Retinal pigment epithelial cell (primary cell): Measurements from ENCODE around the gene COL27A1.

Source experiments
- DNase-seq: peaks from one replicate; pipeline ENCODE4 v3.0.0-alpha.2; 2010; ENCODE audit warnings: low read depth
- H3K4me3 ChIP-seq: 2 replicates; pipeline ENCODE4 v1.5.1; 2011; ENCODE audit warnings: mild to moderate bottlenecking, low read length, control low read depth, moderate library complexity
- TF ChIP-seq, protein P1 (sequence below): conservative IDR thresholded peaks from 2 replicates; pipeline ENCODE4 v1.5.1; 2011; ENCODE audit warnings: low read depth, low read length, control low read depth, inconsistent platforms

Gene COL27A1

DNA sequence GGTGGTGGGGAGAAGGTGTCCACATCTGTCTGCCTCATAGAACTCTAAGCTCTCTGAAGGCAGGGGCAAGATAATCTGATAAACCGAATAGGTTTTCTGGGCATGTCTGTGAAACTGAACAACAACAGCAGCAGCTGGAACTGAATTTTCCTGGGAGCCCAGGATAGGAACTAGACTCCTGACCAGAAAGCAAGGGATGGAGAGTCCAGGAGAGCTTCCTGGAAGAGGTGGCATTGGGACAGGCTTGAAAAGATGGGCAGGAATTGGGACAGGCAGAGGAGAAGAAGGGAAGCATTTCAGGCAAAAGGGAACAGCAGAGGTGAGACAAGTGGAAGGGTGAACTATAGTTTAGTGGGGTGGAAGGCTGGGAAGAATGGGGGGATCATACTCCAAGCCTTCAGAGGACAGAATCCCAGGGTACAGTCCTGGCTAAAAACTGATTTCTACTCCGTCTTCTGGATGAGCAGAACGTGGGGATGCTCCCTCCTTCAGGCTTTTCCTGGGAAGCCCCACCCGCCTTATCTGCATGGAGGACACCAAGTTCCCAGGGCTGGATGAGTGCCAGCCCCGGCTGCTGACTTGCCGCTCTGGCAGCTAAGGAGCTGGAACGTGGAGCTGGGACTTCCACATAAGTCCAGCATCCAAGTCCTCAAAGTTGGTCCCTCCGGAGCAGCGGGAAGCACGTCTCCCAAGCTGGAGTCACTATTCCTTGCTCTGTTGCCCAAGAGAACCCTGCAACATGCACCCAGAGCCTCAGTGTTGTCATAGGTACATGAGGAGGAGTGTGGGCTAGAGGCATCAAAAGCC is 42.4 kb upstream of the COL27A1 start:
- no peak for DNase-seq
- H3K4me3 ChIP-seq: no peak overlapping the region
- TF ChIP-seq, protein P1, sequence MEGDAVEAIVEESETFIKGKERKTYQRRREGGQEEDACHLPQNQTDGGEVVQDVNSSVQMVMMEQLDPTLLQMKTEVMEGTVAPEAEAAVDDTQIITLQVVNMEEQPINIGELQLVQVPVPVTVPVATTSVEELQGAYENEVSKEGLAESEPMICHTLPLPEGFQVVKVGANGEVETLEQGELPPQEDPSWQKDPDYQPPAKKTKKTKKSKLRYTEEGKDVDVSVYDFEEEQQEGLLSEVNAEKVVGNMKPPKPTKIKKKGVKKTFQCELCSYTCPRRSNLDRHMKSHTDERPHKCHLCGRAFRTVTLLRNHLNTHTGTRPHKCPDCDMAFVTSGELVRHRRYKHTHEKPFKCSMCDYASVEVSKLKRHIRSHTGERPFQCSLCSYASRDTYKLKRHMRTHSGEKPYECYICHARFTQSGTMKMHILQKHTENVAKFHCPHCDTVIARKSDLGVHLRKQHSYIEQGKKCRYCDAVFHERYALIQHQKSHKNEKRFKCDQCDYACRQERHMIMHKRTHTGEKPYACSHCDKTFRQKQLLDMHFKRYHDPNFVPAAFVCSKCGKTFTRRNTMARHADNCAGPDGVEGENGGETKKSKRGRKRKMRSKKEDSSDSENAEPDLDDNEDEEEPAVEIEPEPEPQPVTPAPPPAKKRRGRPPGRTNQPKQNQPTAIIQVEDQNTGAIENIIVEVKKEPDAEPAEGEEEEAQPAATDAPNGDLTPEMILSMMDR: no peak

DNA sequence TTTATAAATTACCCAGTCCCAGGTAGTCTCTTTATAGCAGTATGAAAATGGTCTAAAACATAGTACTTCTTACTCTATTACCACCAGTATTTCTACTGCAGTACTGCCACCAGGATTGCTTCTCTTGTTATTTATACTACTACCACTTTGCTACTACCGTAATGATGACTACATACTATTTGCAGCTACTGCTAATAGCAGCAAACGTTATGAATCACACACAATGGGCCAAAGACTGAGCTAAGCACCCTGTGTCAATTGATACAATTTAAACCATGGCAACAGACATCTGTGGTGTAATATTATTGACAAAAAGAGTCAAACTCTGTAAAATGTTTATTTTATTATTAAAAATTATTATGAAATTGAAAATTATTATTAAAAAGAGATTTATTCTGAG is 41.0 kb upstream of the COL27A1 start:
- no peak overlapping the region for H3K4me3 ChIP-seq
- DNase-seq: no peak
- TF ChIP-seq, protein P1: no peak

DNA sequence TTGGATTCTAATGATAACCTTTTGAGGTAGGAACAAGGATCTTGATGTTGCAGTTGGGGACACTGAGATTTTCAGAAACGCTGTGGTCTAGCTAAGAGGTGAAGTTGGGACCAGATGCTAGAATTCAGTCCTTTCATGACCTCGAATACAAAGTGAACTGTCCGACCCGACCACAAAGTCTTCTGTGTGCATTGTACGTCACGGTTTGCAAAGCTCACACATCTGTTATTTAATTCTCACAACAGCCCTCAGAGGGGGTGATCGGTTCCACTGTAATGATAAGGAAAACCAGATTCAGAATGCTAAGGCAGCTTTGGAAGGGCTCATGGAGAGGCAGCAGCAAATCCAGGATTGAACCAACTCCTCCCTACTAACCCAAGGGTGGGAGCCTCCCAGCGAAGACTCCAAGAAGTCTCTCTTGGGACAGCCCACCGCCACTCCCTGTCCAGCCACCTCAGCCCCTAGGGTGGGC is 39.6 kb upstream of the COL27A1 start:
- TF ChIP-seq, protein P1: no peak
- no peak overlapping the region for H3K4me3 ChIP-seq
- DNase-seq: no peak

DNA sequence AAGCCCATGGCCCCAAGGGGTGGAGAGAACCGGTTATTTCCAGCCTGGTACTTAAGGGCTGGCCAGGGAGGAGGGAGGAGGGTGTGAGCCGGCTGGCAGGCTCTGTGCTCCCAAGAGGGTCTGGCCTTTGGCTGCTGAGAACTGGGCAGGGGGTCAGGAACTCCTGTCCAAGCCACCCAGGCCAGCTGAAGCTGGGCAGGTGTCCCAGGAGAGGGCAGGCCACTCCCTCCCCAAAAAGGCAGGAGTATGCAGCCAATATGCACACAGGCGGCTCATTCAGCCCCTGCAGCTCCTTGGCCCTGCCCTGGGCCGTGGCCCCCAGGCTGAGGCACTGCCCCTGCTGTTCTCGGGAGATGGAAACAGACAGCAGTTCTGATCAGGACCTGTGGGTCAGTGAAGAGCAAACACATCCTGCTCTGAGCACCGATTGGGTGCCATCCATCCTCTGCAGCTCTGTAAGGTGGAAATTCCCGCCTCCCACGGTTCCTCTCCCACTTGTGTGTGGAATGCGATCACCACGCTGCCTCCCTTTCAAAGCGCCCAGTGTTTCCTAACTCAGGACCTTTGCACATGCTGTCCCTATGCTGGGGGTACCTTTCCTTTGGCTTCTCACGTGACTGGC is 39.1 kb upstream of the COL27A1 start:
- H3K4me3 ChIP-seq: no peak overlapping the region
- DNase-seq: no peak
- TF ChIP-seq, protein P1: no peak

DNA sequence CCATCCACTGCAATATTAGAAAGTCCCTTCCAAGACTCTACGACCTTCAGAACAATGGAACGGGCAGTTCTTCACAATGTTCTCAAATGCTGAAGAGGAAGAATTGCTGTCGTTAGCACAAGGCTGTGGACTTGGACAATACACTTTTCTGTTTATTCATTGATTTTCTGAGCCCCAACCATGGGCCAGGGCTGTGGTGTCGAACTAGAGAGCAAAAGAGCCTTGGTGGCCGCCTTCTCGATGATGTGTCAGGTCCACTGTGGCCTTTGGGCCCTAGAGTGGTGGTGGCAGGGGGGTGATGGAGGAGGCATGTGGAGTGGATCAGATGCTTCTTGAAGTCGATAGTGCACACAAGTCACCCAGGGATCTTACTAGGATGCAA is 37.7 kb upstream of the COL27A1 start:
- TF ChIP-seq, protein P1: no peak
- H3K4me3 ChIP-seq: no peak overlapping the region
- DNase-seq: no peak

DNA sequence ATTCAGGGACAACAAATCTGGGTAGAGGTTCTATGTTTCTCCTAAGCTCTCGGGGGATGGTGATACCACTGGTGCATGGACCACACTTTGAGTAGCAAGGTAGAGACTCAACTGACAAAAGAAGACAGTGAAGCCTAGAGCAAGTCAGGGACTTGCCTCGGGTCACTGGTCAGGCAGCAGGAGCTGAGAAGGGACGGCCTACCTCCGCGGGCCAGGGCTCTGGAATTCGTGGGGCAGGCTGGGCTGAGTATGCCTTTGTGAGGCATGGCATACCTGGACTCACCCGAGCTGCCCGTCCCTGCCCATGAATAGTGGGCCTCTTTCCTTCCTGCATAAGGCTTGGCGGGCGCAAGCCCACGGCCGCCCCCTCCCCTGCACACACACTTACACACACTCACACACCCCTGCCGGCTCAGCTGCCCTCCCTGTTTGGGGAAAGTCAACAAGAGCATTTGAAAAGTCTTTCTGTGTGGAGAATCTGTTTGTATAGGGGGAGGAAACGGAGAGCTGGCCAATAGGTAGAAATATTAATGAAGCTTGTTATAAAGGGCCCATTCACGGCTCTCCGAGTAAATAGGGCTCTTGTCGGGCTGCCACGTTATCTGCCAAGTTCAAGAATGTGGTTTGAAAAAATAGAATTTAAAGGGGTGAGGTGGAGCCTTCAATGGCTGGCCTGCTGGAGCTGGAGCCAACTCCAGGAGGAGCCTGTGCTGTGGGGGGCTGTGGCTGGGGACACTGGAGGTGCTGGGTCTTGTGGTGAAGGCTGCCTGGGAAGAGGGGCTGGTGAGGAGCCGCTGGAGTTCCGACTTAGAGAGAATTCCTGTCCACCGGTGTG is 37.1 kb upstream of the COL27A1 start:
- H3K4me3 ChIP-seq: no peak overlapping the region
- DNase-seq: no peak
- TF ChIP-seq, protein P1: no peak
